Measurements from ENCODE around the gene OR6S1.

Gene OR6S1

DNA sequence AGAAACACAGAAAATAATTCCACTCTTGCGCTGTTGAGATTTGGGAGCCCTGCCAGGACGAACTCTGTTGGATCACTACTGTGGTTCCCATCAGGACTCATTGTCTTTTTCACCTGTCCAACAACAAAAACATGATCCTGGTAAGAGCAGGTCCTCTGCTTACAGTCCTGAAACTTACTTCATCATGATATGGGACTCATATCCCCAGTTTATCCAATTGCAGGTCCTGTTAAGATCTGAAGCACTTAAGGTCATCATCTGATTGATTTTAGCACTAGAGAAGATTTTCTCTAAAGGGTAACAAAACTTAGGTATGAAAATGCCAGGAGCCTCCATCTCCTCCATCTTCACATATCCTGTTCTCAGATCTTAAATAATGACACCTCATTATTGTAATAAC is at the start of gene OR6S1:
Gene OR6S1 (minus strand): TSS at position 101 of the 400 bp plus-strand sequence. CDS start 0 bp downstream, at position 101.
- no peak for DNase-seq

DNA sequence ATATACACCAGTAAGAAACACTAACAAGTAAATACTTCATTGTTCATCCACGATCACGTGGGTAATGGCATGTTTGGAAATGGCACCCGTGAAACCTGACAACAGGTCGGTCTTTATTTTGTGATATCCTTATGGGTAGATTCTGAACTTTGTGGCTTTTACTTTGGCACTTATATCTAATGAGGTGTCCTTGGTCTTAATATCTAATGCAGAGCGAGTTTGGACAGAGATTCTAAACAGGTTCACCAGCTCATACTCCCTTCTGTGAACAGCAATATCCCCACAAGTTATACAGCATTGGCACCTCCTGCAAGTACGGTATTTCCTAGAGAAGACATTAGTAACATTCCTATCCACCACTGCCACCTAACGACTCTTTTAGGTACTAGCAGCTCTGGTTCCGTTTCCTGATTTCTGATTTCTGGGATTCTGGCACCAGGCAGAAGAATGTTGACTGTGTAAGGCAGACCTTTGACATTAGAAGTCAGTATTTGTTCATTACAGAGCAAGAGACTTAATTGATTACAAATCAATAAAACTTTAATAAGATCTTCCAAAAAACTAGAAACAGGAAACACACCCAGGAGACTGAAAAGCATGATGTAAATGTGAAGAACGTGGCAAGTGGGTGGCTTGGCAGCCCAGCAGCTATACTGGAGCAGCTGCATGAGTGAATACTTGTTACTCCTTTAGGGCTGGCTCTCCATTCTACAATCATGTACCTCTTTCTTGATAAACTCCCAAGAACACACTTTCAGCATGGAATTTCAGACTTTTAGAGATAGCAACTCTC is 49.6 kb upstream of the OR6S1 start:
- peak; percentile 64 for DNase-seq

DNA sequence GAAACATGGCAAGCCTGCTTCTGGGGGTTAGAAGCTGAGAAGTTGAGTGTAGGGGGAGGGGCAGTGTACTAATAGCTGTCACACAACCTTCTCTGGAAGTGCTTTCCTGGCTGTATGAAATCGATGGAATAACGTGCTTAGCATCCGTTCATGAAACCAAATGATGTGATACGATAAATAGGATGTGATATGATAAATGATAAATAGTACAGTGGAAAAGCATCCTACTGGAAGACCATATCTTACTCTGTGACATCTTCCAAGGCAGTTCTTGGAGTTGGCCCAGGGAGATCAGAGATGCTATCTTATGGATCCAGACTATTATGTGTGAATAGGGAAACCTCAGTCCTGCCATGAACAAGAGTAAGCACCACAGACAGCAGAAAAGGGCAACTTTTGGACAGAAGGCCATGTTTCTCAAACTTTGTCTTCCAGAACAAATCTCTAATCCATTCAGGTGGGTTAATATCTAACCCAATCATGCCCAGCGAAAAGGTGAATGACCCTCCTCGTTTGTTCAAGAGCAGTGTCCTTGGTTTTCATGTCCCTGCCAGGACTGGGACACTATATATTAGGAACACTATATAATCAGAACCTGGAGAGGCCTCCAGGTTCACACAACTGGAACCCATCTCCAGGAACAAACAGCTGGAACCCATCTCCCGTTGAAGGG is 46.8 kb upstream of the OR6S1 start, which contains the start of gene ANG:
Gene ANG (plus strand): TSS at position 598 of the 673 bp plus-strand sequence. CDS start 4,801 bp downstream, outside the sequence.
- no peak for DNase-seq

DNA sequence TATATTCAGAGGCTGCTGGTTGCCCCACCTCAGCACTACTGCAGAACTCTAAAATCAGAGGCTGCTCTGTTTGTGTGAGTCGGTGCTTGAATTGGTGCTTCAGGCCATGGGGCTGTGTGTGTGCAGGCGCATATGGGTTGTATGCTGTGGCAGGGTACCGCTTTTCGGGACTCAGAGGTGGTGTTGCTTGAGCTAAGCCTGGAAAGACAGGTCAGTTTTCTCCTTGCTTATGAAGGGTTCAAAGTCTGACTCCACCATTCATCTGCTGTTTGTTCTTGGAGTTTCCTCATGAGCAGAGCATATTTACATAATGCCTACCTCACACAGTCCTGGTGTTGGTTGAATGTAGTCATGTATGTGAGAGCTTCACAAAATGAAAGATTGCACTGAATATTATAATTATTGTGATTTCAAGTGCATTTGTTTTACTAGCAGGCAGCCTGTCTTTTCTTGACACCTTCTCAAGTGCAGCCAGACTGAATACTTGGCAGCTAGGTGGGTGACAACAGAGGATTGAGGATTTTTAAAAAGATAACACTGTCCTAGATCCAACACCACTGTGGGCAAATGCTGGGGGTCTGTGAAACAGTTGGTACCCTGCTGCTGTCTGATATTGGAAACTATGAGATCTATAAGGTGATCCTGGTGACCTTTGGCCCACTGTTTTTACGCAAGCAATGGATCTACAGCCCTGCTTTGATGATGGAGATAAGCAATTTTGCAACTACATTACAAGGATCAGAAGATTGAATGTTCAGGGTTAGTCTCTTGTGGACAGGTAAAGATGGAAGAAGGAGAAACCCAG is 46.1 kb upstream of the OR6S1 start:
- no peak for DNase-seq

DNA sequence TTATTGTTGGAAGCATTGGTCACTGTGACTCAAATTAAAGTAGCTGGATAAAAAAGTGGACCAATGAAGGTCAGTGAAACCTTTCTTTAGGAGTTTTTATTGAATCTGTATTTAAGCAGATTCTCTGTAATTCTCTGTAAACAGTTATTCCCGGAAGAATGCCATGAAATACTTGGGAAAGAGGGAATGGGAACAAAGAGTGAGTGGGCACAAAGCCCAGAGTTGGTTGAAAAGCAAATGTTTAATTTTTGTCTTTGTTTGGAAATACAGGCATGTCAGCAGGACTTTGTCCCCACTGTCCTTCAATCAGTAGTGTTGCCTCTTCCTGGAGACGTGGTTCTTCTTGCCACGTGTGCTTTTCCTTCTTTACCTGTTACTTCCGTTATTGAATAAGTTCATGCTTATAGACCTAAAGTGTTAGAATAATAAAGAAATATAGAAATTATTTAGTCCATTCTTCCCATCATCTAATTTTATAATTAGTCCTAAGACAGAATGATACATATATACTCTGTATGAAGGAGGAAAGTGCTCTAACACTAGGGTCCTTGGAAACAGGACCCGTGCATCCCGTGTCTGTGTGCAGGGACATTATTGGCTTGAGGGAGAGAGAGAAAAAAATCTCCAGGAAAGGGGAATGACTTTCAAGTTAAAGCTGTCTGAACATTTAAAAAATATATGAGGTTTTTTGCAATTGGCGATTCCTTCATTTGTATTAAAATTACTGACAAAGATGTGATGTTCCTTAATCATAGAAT is 45.1 kb upstream of the OR6S1 start:
- DNase-seq, result no peak

- DNase-seq, result no peak
Observed at GRCh38 chr14:20684662-20685456, 43.4 kb upstream of the OR6S1 start.

DNA sequence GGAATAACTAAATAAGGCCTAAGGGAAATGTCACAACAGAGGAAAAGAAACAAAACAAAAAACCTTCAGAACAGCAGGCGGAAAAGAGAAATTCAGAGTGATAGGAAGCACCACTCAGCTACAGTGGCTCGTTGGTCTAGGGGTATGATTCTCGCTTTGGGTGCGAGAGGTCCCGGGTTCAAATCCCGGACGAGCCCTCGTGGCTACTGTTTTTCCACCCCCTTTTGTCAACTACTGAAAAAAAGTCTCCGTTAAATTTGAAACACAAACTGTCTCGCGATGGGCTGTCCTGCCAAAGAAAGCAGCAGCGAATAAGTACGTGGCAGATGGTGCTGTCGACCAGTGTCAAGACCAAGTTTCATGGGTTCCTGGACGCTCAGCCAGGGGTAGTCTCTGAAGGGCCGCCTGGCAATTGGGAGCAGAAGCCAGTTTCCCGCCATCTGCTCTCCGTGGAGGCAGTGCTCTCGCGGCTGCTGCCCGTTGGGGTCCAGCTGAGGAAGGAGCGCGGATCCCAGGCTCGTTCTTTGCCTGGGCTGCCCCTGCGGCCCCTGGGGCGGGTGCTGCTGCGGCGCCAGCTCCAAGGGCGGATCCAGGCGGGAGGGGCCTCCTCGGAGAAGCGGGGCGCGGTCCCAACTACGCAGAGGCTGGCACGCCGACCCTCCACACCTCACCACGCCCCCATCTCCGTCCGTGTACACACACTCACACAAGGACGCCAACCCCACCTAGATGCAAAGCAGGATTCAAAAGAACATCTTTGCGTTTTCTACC is 42.6 kb upstream of the OR6S1 start, which contains the start of gene RNASE4:
Gene RNASE4 (plus strand): TSS at position 670 of the 771 bp plus-strand sequence. CDS start 14,812 bp downstream, outside the sequence.
- DNase-seq, result peak; percentile 66

DNA sequence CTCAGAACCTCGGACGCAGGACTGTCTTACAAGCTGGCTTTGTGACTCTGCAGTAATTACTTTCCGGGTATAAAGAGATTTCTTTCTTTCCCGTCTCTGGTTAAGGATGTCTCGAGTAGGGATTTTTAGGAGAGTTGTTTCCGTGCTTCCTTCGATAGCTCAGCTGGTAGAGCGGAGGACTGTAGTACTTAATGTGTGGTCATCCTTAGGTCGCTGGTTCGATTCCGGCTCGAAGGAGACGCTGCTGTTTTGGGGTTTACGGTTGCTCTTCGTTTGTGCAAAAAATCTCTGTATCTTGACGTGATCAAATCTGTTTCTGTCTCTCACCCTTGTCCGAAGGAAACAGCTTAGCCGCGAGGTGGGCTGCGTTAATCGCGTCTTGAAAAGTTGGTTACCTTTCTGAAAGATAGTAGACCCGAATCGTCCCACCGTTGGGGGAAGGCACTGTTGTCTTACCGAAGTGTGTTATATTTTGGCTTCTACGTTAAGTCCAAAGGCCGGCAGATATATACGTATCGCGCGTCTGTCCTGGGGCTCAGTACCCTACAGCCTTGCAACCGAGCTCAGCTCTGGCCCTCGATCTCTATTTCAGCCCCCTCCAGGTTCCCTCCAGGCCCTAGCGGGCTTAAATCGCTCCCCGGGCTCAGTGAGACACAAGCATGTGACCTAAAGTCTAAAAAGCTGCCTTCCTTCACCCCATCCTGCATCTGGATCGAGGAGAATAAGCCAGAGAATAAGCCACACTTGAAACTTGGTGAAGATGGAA is 41.8 kb upstream of the OR6S1 start:
- peak; percentile 69 for DNase-seq

DNA sequence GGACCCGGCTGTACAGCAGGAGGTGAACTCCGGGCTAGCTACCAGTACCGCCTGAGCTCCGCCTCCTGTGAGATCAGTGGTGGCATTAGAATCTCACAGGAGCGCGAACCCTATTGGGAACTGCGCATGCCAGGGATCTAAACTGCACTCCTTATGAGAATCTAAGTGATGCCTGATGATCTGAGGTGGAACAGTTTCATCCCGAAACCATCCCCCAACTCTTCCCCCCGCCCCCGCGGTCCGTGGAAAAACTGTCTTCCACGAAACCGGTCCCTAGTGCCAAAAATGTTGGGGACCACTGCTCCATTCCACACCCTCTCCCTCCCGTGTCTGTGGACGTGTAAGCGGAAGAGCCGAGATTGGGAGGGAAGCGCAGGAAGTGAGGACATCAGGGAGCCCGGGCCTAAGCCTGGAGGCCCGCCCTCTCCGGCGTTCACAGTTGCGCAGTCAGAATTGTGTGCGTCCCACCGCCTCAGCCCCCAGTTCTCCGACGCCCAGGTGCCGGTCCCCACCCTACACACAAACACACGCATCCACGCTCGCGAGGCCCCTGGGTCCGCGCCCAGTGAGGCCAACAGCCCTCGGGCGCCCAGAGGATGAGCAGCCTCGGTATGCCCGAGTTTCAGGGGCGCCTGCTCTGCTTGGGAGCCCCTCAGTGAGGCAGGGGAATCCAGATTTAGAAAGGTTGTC is 41.1 kb upstream of the OR6S1 start:
- DNase-seq, result peak; percentile 69

GRCh38 chr14:20682127-20682434 is 40.6 kb upstream of the OR6S1 start:
- no peak for DNase-seq

GRCh38 chr14:20681348-20682126 is 40.0 kb upstream of the OR6S1 start:
- DNase-seq, result peak; percentile 74

GRCh38 chr14:20680843-20681347 is 39.4 kb upstream of the OR6S1 start:
- no peak for DNase-seq

- DNase-seq, result no peak
Observed at GRCh38 chr14:20680363-20680762, 38.9 kb upstream of the OR6S1 start.

- no peak for DNase-seq
Observed at GRCh38 chr14:20679907-20680306, 38.4 kb upstream of the OR6S1 start.

DNA sequence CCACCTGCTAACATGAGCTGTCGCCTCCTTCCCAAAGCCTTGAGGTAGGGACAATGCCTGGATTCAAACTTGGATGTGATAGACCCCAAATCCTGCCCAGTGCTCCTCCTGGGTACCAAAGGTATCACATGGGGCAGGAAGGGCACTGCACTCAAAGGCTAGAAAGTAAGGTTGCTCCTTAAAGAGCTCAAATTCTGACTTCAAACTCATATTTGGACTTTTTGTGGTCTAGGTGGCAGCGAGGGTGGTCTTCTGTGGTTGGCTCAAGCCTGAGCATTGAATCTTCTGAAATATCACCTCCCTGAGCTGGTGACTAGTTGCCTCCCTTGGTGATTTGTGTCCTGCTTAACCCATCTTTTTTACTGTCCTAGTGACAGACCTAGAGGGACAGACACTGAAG is 34.6 kb upstream of the OR6S1 start:
- no peak for DNase-seq

- DNase-seq, result no peak
Observed at GRCh38 chr14:20675669-20676068, 34.2 kb upstream of the OR6S1 start.

DNA sequence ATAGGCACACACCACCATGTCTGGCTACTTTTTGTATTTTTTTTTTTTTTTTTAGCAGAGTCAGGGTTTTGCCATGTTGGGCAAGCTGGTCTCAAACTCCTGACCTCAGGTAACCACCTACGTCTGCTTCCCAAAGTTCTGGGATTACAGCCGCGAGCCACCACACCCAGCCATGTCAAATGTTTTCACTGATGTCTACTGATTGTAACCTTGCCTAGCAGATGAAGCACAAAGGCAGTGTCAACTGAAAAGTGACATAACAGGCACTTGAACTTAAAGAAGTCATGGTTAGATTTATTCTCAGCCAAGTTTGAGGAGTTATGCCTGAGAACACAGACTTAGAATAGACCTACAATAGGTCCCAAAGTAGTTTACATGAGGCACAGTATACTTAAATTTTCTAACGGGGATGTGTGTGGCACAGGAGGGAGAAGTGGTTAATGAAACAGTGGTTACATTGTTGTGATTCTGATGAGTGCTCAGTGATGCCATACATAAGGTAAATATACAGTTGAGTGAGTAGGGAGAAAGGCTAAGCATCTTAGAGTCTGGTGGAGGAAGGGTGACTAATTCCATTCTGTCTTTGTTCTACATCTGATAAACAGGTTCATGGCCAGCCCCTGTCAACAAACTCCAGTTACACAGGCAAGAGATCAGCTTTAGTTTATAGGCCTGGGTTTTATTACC is 30.2 kb upstream of the OR6S1 start:
- DNase-seq, result no peak

GRCh38 chr14:20668969-20669368 is 27.5 kb upstream of the OR6S1 start:
- no peak for DNase-seq
